Esophagus muscularis mucosa (tissue), 4 donors: ENCODE data around the gene SV2C.
"Not testable (repeated sequence)": the region's sequence is repeated elsewhere in the genome, so short reads cannot be mapped to it uniquely, and the experiment has no call there.

Experiments
- CTCF ChIP-seq, 3 experiments: fragments of 200-600 bp in 2 of 3; fragments of 450-650 bp in 1 of 3; sonication (generic) in 2 of 3; IDR thresholded peaks; one replicate each; pipeline ENCODE4 v1.5.1; 2017 to 2019; ENCODE audit warnings: antibody characterized with exemption in 3 of 3, mild to moderate bottlenecking in 2 of 3, moderate library complexity in 1 of 3
- EP300 ChIP-seq: sonication (generic); formaldehyde crosslinking; IDR thresholded peaks from one replicate; pipeline ENCODE4 v1.6.1; 2017; ENCODE audit warnings: antibody characterized with exemption
- POLR2A ChIP-seq: fragments of 450-650 bp; IDR thresholded peaks from one replicate; pipeline ENCODE4 v1.6.1; 2017; ENCODE audit warnings: antibody characterized with exemption, moderate library complexity, mild to moderate bottlenecking, low read depth
- POLR2AphosphoS5 ChIP-seq, 2 donors: sonication (generic); formaldehyde crosslinking; IDR thresholded peaks; one replicate each; pipeline ENCODE4 v1.6.1; 2017; ENCODE audit warnings: antibody characterized with exemption in 2 of 2

GRCh38 chr5:76335451-76335850 is 252.3 kb downstream of the SV2C start:
- not testable (repeated sequence) for TF ChIP-seq POLR2AphosphoS5 (IDR thresholded peaks at IDR 0.05); CTCF (IDR thresholded peaks at IDR 0.05); POLR2A; EP300
